ENCODE data around the gene CCDC144A.
"Not testable (repeated sequence)": the region's sequence is repeated elsewhere in the genome, so short reads cannot be mapped to it uniquely, and the experiment has no call there.

The CCDC144A gene

DNA sequence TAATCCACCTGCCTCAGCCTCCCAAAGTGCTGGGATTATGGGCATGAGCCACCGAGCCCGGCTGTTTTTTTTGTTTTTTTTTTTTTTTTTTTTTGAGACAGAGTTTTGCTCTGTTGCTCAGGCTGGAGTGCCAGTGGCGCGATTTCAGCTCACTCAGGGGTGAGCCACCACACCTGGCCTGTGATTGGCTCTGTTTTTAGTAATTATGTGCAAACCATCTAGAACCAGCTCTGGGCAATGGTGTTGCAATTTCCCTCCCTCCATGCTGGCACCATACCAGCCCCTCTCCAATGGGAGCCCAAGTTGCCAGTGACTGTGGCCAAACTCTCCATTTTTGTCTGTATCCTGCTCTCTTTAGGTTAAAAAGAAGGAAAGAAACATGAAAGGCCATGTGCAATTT, 4.0 kb upstream of the CCDC144A start:
- not testable (repeated sequence) for H3K4me3 ChIP-seq (ENCODE audit: low read depth, low read length, poor library complexity, severe bottlenecking); H2AFZ ChIP-seq (ENCODE audit: low read length); H3K9ac ChIP-seq (ENCODE audit: low read length); H3K27ac ChIP-seq (ENCODE audit: low read depth, low read length, poor library complexity, severe bottlenecking); H3K4me1 ChIP-seq (ENCODE audit: insufficient read depth, low read length, severe bottlenecking); H4K20me1 ChIP-seq (ENCODE audit: insufficient read depth, low read length); H3K27me3 ChIP-seq (ENCODE audit: insufficient read depth, low read length); H3K4me2 ChIP-seq (ENCODE audit: low read length); H3K79me2 ChIP-seq (ENCODE audit: insufficient read depth, low read length); H3K36me3 ChIP-seq (ENCODE audit: insufficient read depth, low read length); H3K9me2 ChIP-seq (ENCODE audit: low read depth, low read length); H3F3A ChIP-seq (ENCODE audit: insufficient read depth, low read length); H3K9me3 ChIP-seq (ENCODE audit: low read length)

DNA sequence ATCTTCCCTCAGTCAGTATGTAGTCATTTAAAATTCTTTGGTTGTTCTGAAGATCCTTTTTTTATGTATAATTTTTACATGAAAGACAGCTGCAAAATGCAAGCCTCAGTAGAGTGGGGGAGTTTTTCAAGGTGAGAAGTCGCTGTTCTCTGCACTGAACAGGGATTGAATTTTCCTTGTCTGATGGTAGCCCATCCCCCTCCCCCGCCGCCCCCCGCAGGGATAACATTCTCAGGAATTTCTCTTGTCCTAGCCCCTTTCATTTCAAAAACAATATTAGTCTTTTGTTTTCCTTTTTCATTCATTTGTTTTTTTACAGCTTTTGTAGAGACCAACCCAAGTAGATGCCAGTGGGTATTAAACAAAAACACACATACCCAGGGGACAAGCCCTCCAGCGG, 2.9 kb upstream of the CCDC144A start:
- not testable (repeated sequence) for H3K9me3 ChIP-seq (ENCODE audit: low read length); H3K27me3 ChIP-seq (ENCODE audit: insufficient read depth, low read length); H3K36me3 ChIP-seq (ENCODE audit: insufficient read depth, low read length); H3K4me2 ChIP-seq (ENCODE audit: low read length); H2AFZ ChIP-seq (ENCODE audit: low read length); H3K27ac ChIP-seq (ENCODE audit: low read depth, low read length, poor library complexity, severe bottlenecking); H3K4me3 ChIP-seq (ENCODE audit: low read depth, low read length, poor library complexity, severe bottlenecking); H3K9ac ChIP-seq (ENCODE audit: low read length); H4K20me1 ChIP-seq (ENCODE audit: insufficient read depth, low read length); H3K79me2 ChIP-seq (ENCODE audit: insufficient read depth, low read length); H3K9me2 ChIP-seq (ENCODE audit: low read depth, low read length); H3K4me1 ChIP-seq (ENCODE audit: insufficient read depth, low read length, severe bottlenecking); H3F3A ChIP-seq (ENCODE audit: insufficient read depth, low read length)

DNA sequence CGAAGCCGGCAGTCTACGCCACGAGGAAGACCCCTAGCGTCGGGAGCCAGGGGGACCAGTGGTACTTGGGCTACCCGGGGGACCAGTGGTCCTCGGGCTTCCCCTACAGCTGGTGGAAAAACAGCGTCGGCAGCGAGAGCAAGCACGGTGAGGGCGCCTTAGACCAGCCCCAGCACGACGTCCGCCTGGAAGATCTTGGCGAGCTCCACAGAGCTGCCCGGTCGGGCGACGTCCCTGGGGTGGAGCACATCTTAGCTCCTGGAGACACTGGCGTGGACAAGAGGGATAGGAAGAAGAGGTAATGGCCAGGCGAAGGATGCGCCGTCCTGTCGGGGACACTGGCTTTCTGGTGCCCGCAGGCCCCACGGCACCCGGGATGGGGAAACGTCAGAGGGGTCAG, 406 bp downstream of the CCDC144A start:
- not testable (repeated sequence) for H3K27me3 ChIP-seq (ENCODE audit: insufficient read depth, low read length); H3F3A ChIP-seq (ENCODE audit: insufficient read depth, low read length); H2AFZ ChIP-seq (ENCODE audit: low read length); H3K9me2 ChIP-seq (ENCODE audit: low read depth, low read length); H3K4me1 ChIP-seq (ENCODE audit: insufficient read depth, low read length, severe bottlenecking); H3K4me2 ChIP-seq (ENCODE audit: low read length); H3K36me3 ChIP-seq (ENCODE audit: insufficient read depth, low read length); H4K20me1 ChIP-seq (ENCODE audit: insufficient read depth, low read length); H3K9me3 ChIP-seq (ENCODE audit: low read length); H3K27ac ChIP-seq (ENCODE audit: low read depth, low read length, poor library complexity, severe bottlenecking); H3K79me2 ChIP-seq (ENCODE audit: insufficient read depth, low read length); H3K4me3 ChIP-seq (ENCODE audit: low read depth, low read length, poor library complexity, severe bottlenecking); H3K9ac ChIP-seq (ENCODE audit: low read length)

DNA sequence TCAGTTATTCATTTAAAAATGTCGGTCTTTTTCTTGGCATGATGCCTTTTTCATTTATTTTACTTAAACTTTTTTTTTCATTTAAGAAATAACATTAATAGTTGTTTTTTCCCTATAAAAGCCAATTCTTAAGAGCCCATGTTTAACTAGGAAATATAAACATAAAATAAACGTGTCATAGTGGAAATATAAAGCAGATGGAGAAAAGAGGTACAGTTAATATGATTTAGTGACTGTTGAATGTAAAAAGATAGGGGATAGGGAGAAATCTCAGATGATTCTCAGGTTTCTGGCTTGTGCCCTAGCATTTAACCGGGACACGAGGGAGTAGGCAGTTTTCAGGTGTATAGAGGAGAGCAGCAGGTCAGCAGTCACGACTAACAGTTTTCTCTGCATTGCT, 7.6 kb downstream of the CCDC144A start:
- H3K4me2 ChIP-seq (ENCODE audit: low read length); H3K27ac ChIP-seq (ENCODE audit: low read depth, low read length, poor library complexity, severe bottlenecking); H3F3A ChIP-seq (ENCODE audit: insufficient read depth, low read length); H3K36me3 ChIP-seq (ENCODE audit: insufficient read depth, low read length); H3K79me2 ChIP-seq (ENCODE audit: insufficient read depth, low read length); H3K27me3 ChIP-seq (ENCODE audit: insufficient read depth, low read length); H3K4me3 ChIP-seq (ENCODE audit: low read depth, low read length, poor library complexity, severe bottlenecking); H2AFZ ChIP-seq (ENCODE audit: low read length); H3K9ac ChIP-seq (ENCODE audit: low read length); H3K9me2 ChIP-seq (ENCODE audit: low read depth, low read length); H4K20me1 ChIP-seq (ENCODE audit: insufficient read depth, low read length); H3K4me1 ChIP-seq (ENCODE audit: insufficient read depth, low read length, severe bottlenecking); H3K9me3 ChIP-seq (ENCODE audit: low read length): not testable (repeated sequence)

DNA sequence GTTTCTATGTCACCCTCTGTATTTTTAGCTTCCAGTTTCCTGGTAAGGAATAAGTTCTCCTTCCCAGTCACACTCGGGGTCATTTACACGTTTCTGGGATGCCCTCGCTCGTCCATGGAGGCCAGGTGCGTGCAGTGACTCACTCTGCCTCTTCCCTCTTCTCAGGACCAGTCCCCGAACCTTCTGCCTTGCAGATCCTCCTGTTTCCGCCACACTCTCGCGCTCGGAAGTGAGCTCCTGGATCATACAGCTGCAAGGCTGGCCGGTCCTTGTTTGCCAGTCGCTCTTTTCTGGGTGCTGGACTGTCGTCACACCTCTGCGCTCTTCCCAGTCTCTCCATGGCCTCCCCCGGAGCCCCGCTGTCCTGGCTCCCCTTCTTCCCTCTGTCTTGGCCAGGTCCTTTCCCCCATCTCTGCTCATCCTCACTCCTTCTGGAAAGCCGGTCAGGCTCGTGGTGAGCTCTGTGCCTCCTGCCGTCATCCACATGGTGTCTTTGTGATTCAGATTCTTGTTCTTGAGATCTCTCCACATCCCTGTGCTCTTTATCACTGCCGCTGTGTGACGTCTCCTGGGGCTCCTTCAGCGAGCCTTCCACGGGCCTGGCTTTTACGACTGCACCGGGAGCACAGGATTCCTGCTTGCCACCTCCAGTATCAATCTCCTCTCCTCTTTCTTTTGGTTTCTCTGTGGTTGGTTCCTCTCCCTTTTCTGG, 55.6 kb downstream of the CCDC144A start:
- H3K9ac ChIP-seq (ENCODE audit: low read length); H3K79me2 ChIP-seq (ENCODE audit: insufficient read depth, low read length); H3K4me2 ChIP-seq (ENCODE audit: low read length); H3K9me3 ChIP-seq (ENCODE audit: low read length); H3K9me2 ChIP-seq (ENCODE audit: low read depth, low read length); H3F3A ChIP-seq (ENCODE audit: insufficient read depth, low read length); H3K36me3 ChIP-seq (ENCODE audit: insufficient read depth, low read length); H2AFZ ChIP-seq (ENCODE audit: low read length); H3K27ac ChIP-seq (ENCODE audit: low read depth, low read length, poor library complexity, severe bottlenecking); H3K27me3 ChIP-seq (ENCODE audit: insufficient read depth, low read length); H3K4me3 ChIP-seq (ENCODE audit: low read depth, low read length, poor library complexity, severe bottlenecking); H3K4me1 ChIP-seq (ENCODE audit: insufficient read depth, low read length, severe bottlenecking); H4K20me1 ChIP-seq (ENCODE audit: insufficient read depth, low read length): not testable (repeated sequence)

DNA sequence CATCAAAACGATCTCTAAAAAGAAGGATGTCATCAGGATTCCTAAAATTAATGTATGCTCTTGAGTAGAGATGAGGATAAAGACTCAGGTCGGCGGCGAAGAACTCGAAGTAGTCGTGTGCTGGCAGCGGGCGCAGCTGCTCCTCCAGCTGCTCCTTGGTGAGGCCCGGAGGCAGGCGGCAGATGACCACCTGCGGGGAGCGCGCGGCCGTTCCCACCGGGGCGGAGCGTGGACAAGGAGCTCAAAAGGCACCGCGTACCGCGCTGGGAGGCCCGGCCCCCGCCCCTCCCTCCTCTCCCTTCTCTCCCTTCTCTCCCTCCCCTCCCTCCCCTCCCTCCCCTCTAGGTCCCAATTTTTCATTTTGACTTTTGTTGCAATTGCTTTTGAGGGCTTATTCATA, 56.5 kb downstream of the CCDC144A start:
- H3K79me2 ChIP-seq (ENCODE audit: insufficient read depth, low read length); H3K9ac ChIP-seq (ENCODE audit: low read length); H3K9me2 ChIP-seq (ENCODE audit: low read depth, low read length); H3K36me3 ChIP-seq (ENCODE audit: insufficient read depth, low read length); H3K9me3 ChIP-seq (ENCODE audit: low read length); H4K20me1 ChIP-seq (ENCODE audit: insufficient read depth, low read length); H2AFZ ChIP-seq (ENCODE audit: low read length); H3K27me3 ChIP-seq (ENCODE audit: insufficient read depth, low read length); H3K27ac ChIP-seq (ENCODE audit: low read depth, low read length, poor library complexity, severe bottlenecking); H3K4me3 ChIP-seq (ENCODE audit: low read depth, low read length, poor library complexity, severe bottlenecking); H3F3A ChIP-seq (ENCODE audit: insufficient read depth, low read length); H3K4me2 ChIP-seq (ENCODE audit: low read length); H3K4me1 ChIP-seq (ENCODE audit: insufficient read depth, low read length, severe bottlenecking): not testable (repeated sequence)

DNA sequence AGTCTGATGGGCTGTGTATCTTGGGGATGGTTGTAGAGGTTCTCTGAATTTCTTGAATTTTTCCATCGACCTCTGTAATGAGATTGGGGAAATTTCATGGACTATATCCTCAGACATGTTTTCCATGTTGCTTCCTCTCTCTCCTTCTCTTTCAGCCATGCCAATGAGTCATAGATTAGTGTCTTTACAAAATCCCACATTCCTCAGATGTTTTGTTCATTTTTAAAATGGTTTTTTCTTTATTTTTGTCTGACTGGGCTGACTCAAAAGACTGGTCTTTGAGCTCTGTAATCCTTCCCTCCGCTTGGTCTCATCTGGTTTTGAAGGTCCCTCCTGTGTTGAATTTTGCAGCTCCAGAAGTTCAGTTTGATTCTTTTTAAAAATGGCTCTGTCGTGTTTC, 60.5 kb downstream of the CCDC144A start:
- H3K4me3 ChIP-seq (ENCODE audit: low read depth, low read length, poor library complexity, severe bottlenecking); H3K9me3 ChIP-seq (ENCODE audit: low read length); H2AFZ ChIP-seq (ENCODE audit: low read length); H4K20me1 ChIP-seq (ENCODE audit: insufficient read depth, low read length); H3K4me1 ChIP-seq (ENCODE audit: insufficient read depth, low read length, severe bottlenecking); H3K27me3 ChIP-seq (ENCODE audit: insufficient read depth, low read length); H3K36me3 ChIP-seq (ENCODE audit: insufficient read depth, low read length); H3K9ac ChIP-seq (ENCODE audit: low read length); H3K79me2 ChIP-seq (ENCODE audit: insufficient read depth, low read length); H3K4me2 ChIP-seq (ENCODE audit: low read length); H3F3A ChIP-seq (ENCODE audit: insufficient read depth, low read length); H3K27ac ChIP-seq (ENCODE audit: low read depth, low read length, poor library complexity, severe bottlenecking); H3K9me2 ChIP-seq (ENCODE audit: low read depth, low read length): not testable (repeated sequence)
